ENCODE results near the gene ZKSCAN3.

ZKSCAN3 gene

DNA sequence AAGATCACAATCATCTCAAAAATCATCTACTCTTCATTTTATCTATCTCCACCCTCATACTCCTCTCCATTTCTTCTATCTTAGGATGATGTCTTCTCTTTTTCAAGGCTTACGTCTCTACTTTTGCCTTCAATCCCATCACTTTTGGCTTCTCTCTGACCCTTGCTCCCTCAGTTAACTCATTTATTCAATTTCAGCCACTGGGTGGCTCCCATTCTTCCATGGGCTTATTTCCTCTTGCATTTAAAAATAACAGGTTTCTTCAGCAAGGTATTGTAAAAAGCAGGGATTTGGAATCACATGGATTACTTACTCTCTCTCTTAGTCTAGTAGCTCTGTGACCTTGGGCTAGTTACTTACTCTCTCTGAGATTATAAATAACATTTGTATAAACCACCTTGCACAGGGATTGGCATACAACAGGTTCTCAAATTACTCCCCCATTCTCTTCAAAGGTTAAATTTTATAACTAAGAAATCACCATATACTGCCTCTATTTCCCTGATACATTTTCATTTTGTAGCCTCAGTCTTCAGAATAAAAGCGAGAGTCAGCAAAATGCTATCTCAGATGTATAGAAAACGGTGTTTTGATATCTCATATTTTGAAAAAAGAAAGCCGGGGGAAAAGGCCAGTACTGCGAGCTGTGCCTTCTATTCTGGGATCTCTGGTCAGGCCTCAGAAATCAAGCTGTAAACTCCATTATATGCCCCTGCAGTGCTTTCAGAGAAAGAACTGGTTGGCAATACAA lies 44.3 kb downstream of the ZKSCAN3 start:
- no peak overlapping the region for H3K27ac ChIP-seq
- H3K36me3 ChIP-seq (replicated peaks): peaks cover 38% of the 10 kb centered on the region
- DNase-seq: peak; percentile 7
- H3K4me3 ChIP-seq (ENCODE audit: low read depth, low read length): no peak overlapping the region
- H3K27me3 ChIP-seq (replicated peaks): no peaks in the 10 kb centered on the region
- peak; percentile 49 for TF ChIP-seq CTCF (IDR thresholded peaks at IDR 0.05; ENCODE audit: low read depth, low read length, missing control alignments)
- in situ Hi-C loops (cut with HindIII; ENCODE audit: low pct_ligation_motif_present, low sequenced_read_pairs): no loop called here

DNA sequence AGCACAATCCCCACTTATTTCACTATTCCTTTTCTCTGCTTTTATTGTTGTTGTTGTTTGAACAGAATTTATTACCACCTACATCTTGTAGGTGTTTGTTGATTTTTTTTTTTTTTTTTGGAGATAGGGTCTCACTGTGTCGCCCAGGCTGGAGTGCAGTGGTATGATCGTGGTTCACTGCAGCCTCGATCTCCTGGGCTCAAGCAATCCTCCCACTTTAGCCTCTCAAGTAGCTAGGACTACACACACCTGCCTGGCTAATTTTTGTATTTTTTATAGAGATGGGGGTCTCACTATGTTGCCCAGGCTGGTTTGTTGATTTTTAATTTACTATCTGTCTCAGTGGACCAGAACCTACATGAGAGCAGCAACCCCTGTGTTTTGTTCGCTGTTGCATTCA lies 46.2 kb downstream of the ZKSCAN3 start:
- H3K4me3 ChIP-seq (ENCODE audit: low read depth, low read length): no peak overlapping the region
- no peak for DNase-seq
- H3K27ac ChIP-seq: no peak overlapping the region
- in situ Hi-C loops (cut with HindIII; ENCODE audit: low pct_ligation_motif_present, low sequenced_read_pairs): no loop called here
- TF ChIP-seq CTCF (IDR thresholded peaks at IDR 0.05; ENCODE audit: low read depth, low read length, missing control alignments): no peak
- peaks cover 21% of the 10 kb centered on the region for H3K36me3 ChIP-seq (replicated peaks)
- H3K27me3 ChIP-seq (replicated peaks): no peaks in the 10 kb centered on the region

- Histone ChIP-seq H3K4me3 (ENCODE audit: low read depth, low read length) (peak within 1 kb of the TSS; percentile 97), H3K27ac (peak within 1 kb of the TSS; percentile 43), H3K27me3 (replicated peaks) (no peaks in the 10 kb centered on the region), H3K36me3 (replicated peaks) (peaks cover 6% of the 10 kb centered on the region)
- peak; percentile 81 for TF ChIP-seq CTCF (IDR thresholded peaks at IDR 0.05; ENCODE audit: low read depth, low read length, missing control alignments)
- in situ Hi-C loops (cut with HindIII; ENCODE audit: low pct_ligation_motif_present, low sequenced_read_pairs): no loop called here
- peak; percentile 73 for DNase-seq
Measured at GRCh38 chr6:28399350-28400121, 49.8 kb downstream of the ZKSCAN3 start, which contains the start of gene ZSCAN12. Gene ZSCAN12, minus strand, starts transcription at chr6:28399747. Its CDS starts 1,342 bp downstream, at chr6:28398405.

DNA sequence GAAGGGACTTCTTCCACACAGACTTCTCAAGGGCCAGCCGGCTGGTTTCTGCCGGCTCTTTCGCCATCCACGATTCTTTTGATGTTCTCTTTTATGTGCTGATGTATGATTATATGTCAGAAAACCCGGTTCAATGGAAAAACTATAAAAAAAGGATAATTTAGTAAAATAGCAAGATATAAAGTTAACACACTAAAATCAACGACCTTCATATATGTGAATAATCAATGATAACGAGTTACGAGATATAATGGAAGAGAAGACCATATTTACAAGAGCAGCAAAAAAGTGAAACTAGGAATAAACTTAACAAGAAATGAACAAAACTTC lies 50.3 kb downstream of the ZKSCAN3 start:
- TF ChIP-seq CTCF (IDR thresholded peaks at IDR 0.05; ENCODE audit: low read depth, low read length, missing control alignments): no peak
- in situ Hi-C loops (cut with HindIII; ENCODE audit: low pct_ligation_motif_present, low sequenced_read_pairs): no loop called here
- peaks cover 6% of the 10 kb centered on the region for H3K36me3 ChIP-seq (replicated peaks)

DNA sequence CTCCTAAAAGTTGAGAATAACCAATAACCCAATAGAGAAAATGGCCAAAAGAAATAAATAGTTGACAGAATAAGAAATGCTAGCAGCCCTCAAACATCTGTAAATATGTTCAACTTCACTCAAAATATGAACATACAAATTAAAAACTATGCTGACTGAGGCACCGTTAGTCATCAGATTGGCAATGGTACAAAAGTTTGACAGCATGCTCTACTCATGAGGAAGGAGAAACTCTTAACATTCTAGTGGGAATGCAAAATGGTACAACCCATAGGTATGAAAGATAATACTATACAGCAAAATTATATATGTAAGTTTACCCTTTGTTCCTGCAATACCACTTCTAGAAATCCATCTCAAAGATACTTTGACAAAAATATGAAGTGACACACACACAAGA lies 51.4 kb downstream of the ZKSCAN3 start:
- peak; percentile 22 for DNase-seq

More for the DNA sequence above, 50.3 kb downstream of the ZKSCAN3 start:
- Histone ChIP-seq H3K4me3 (ENCODE audit: low read depth, low read length) (peak overlapping the region; percentile 97), H3K27me3 (replicated peaks) (no peaks in the 10 kb centered on the region), H3K27ac (peak overlapping the region; percentile 43)
- DNase-seq: no peak

More for the DNA sequence above, 51.4 kb downstream of the ZKSCAN3 start:
- in situ Hi-C loops (cut with HindIII; ENCODE audit: low pct_ligation_motif_present, low sequenced_read_pairs): no loop called here
- TF ChIP-seq CTCF (IDR thresholded peaks at IDR 0.05; ENCODE audit: low read depth, low read length, missing control alignments): no peak
- Histone ChIP-seq H3K27ac (no peak overlapping the region), H3K27me3 (replicated peaks) (no peaks in the 10 kb centered on the region), H3K4me3 (ENCODE audit: low read depth, low read length) (no peak overlapping the region), H3K36me3 (replicated peaks) (peaks cover 6% of the 10 kb centered on the region)

Data from brain microvascular endothelial cell (primary cell).